Measurements from ENCODE around the gene CCDC134. TPM values are rescaled to one million over a fixed set of nuclear protein-coding genes. Genes with fewer than 3 reads are reported as not detected.

CCDC134 gene
- total RNA-seq: 8.0 and 8.1 TPM in 2 replicates

DNA sequence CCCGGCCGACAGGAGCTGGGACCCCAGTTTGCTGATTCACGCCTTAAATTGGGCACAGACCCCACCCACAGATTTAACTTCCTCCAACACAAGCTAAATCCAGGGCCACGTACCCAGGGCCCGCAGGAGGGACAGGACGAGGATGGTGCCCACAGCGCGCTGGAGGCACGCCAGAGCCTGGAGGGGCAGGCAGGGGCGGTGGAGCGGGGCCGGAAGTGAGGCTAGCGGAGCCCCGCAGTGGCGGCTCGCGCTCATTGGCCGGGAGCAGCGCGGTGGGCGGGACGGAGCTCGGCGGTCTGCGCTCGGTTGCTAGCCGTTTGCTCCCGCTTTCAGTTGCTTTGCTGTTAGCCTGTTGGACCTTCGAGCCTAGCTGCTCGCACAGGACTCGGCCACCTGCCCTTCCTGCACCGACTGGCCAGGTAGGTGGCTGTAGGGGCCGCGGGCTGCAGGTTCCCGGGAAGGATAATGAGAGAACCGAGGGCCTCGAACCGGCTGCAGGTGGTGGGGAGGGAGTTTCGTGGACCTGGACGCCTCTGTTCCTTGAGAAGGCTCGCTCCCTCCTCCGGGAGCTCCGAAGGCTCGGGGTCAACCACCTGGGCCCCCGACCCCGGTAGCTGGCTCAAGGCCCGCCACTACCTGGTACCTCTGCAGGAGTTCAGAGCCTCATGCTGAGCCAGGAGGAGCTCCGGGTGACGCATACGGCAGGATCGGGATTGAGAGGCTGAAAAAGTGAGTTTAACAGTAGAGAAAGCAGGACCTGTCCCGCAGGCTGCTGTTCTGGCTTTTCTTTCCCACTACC is at the start of gene CCDC134:
CCDC134 (plus strand) TSS at position 332 of the 799 bp plus-strand sequence. CDS start 8,212 bp downstream, outside the sequence.

DNA sequence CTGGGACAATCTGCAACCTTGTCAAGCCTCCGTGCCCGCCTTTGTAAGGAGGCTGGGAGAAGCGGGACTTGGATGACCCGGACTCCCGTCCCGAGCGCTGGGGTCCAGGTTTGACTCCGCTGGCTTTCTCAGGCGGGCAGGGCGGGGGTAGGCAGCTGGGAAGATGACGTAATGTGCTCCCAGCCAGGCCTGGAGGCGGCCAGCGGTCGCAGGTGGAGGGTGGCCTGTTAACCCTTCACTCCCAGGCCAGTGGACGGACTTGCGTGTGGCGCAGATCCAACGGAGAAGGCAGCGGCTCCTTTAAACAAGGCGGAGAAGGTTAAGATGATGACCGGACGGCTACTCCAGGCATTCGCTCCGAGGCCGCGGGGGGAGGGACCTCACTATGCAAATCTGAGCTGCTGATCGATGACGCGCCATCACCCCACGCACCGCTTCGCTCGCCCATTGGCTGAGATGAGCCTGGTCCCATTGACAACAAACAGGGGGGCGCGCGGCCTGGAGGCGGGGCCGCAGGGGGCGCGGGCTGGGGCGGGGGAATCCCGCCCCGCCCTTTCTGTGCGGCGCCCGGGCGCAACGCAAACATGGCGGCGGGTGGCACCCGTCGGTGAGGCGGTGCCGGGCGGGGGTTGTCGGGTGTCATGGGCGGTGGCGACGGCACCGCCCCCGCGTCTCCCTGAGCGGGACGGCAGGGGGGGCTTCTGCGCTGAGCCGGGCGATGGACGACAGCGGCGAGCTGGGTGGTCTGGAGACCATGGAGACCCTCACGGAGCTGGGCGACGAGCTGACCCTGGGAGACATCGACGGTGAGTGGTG is 32.3 kb downstream of the CCDC134 start, which contains the start of gene SREBF2:
SREBF2 (plus strand) TSS at position 553 of the 816 bp plus-strand sequence; CDS start at position 719, 166 bp downstream.

Other genes starting within 250 kb of the CCDC134 start
- 2.9 and 6.3 TPM in 2 replicates for gene CSDC2, start 239.7 kb upstream of the CCDC134 start, total RNA-seq
- 23.5 and 25.9 TPM in 2 replicates for gene PMM1, start 210.8 kb upstream of the CCDC134 start, total RNA-seq
- gene DESI1, start 179.6 kb upstream of the CCDC134 start, total RNA-seq: 20.8 and 23.9 TPM in 2 replicates
- 249 and 253 TPM in 2 replicates for gene XRCC6, start 179.4 kb upstream of the CCDC134 start, total RNA-seq
- 66.7 and 76.8 TPM in 2 replicates for gene SNU13, start 111.8 kb upstream of the CCDC134 start, total RNA-seq
- gene MEI1, start 101.2 kb upstream of the CCDC134 start, total RNA-seq: 0.20 and 0.26 TPM in 2 replicates
- gene SREBF2, start 32.4 kb downstream of the CCDC134 start, total RNA-seq: 82.1 and 123 TPM in 2 replicates
- not detected in 2 replicates for gene SHISA8, start 114.4 kb downstream of the CCDC134 start, total RNA-seq
- not detected in 2 replicates for gene TNFRSF13C, start 126.1 kb downstream of the CCDC134 start, total RNA-seq
- 3.9 and 6.8 TPM in 2 replicates for gene CENPM, start 146.5 kb downstream of the CCDC134 start, total RNA-seq
- gene SEPTIN3, start 168.8 kb downstream of the CCDC134 start, total RNA-seq: 0.07 and 0.30 TPM in 2 replicates
- gene WBP2NL, start 198.1 kb downstream of the CCDC134 start, total RNA-seq: 0.52 and 0.73 TPM in 2 replicates